ENCODE data around the gene INPP5F.
"Not testable (repeated sequence)": the region's sequence is repeated elsewhere in the genome, so short reads cannot be mapped to it uniquely, and the experiment has no call there.

The INPP5F gene

GRCh38 chr10:119778776-119779445 lies 53.1 kb downstream of the INPP5F start:
- DNase-seq: no peak

- no peak for DNase-seq
These were observed 55.1 kb downstream of the INPP5F start for GRCh38 chr10:119780879-119781480.

- DNase-seq: no peak
These were observed 55.6 kb downstream of the INPP5F start for GRCh38 chr10:119781498-119781897.

DNA sequence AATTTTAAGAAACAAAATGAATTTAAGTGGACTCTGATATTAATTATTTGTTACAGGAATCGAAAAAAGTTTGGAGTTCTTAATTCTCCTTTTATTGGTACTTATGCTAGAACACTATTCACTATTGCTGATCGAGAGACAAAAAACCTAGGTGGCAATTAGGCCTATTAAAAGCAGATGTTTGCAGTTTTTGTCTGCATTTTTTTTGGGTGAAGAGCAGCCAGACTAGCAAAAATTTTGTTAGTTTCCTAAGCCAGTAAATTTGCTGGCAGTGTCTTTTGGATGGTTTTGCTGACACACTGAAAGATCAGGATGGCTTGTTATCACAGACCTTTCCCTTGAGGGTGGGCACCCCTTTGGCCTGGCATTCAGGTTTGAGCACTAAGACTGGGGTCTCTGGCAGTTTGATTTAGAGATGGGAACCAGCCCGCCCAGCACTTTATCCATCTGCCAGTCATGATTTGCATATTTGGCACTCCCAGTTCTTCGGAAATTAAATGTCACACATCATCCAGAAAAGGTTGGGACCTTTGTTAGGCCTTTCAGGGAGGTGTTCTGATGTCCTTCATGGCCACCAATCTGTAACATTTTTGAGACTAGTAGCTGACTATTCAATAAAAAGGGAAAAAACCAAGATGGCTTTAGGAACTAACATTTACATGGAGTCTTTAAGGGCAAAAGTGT lies 57.3 kb downstream of the INPP5F start:
- no peak for DNase-seq

DNA sequence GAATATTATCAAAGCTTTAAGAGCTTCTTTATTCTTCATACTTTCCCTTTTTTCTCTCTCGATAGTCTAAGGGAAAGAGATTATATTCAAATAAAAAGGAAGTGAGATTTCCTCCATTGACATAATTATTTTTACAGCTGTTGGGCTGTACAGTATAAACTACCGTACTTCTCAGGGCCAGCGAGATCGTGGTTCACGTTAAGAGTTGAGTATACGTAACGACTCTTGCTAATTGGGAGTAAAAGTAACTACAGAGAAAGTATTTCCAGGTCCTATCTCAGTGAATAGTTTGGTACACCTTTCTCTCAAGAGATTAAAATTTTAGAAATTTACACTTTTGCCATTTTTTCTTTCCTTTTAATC lies 57.8 kb downstream of the INPP5F start:
- DNase-seq: no peak

DNA sequence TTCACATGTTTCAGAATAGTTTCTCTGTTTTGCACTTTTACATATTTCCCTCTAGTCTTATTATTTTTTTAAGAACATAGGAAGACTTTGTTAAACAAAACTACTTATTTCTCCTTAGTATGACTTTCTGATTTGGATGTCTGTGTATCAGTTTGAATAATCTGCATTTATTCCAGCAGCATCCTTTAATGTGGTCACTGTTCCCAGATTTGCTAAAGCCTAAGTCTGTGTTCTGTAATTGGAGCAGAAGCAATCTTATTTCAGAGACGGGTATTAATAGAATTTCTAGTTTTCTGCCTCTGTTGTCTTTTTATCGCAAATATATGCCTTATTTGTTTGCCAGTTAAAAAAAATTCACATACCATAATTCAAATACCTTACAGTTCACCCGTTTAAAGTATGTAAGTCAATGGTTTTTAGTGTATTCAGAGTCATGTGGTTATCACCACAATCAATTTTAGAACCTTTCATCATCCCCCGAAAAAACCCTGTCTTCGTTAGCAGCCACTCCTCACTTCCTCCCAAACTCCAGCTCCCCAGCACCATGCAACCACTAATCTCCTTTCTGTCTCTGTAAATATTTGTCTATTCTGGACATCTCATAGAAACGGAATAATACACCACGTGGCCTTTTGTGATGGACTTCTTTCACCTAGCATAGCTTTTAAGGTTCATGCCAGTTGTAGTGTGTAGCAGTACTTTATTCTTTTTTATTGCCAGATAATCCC lies 58.7 kb downstream of the INPP5F start:
- no peak for DNase-seq

DNA sequence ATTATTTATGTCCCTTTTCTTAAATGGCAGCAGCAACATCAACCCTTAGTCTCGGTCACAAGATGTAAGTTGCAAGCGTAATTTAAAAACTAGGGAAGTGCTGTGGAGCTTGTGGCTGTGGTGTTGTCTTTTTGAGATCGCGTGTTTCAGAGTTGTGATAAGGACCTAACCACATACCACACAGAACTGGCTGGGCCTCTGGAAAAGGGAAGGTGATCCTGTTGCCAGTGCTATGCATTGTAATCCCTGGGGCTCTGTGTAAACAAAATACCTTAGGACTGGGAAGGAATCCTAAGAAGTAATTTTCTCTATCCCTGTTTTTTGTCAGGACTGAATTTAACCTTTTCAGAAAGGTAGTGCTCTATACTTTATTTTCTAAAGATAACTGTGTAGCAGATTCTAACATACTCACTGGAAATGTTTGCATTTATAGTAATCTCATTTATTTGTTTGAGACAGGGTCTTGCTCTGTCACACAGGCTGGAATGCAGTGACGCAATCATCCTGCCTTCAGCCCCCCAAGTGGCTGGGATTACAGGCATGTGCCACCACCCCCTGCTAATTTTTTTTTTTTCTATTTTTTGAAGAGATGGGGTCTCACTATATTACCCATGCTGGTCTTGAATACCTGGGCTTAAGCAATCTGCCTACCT lies 60.4 kb downstream of the INPP5F start:
- no peak for DNase-seq

DNA sequence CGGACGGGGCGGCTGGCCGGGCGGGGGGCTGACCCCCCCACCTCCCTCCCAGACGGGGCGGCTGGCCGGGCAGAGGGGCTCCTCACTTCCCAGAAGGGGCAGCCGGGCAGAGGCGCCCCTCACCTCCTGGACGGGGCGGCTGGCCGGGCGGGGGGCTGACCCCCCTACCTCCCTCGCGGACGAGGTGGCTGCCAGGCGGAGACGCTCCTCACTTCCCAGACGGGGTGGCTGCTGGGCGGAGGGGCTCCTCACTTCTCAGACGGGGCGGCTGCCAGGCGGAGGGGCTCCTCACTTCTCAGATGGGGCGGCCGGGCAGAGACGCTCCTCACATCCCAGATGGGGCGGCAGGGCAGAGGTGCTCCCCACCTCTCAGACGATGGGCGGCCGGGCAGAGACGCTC lies 69.3 kb downstream of the INPP5F start:
- not testable (repeated sequence) for DNase-seq

DNA sequence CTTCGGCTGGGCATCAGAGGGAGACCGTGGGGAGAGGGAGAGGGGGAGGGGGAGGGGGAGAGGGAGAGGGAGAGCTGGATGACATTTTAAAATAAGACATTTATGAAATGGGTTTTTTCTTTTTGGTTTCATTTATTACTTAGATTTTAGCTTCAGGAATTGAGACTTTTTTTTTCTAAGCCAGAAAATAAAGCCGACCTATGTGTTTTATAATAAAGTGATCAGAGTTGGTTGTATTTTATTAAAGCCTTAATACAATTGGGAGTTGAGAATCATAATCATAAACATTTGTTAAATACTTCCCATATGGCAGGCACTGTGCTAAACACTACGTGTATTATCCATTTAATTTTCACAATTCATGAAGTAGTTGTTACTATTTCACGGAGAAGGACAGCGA lies 70.2 kb downstream of the INPP5F start:
- no peak for DNase-seq

DNA sequence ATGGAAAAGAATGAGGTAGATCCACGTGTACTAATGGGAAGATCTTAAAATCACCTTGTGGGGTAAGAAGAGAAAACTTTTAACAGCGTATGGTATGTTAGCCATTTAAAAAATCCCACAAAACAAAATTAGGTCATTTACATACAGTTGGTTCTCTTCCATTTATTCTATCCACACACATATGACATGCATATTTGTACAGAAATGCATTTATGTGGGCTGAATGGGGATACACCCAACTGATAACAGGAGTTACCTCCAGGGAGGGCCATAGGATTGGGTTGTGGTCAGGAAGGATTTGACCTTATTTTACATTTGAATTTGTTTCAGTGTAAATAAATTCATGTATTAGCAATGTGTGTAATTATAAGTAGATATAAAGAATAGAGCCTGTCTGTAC lies 75.3 kb downstream of the INPP5F start:
- no peak for DNase-seq

- DNase-seq: no peak
These were observed 76.2 kb downstream of the INPP5F start for GRCh38 chr10:119801998-119802538.

GRCh38 chr10:119803264-119803663 lies 77.4 kb downstream of the INPP5F start:
- no peak for DNase-seq

DNA sequence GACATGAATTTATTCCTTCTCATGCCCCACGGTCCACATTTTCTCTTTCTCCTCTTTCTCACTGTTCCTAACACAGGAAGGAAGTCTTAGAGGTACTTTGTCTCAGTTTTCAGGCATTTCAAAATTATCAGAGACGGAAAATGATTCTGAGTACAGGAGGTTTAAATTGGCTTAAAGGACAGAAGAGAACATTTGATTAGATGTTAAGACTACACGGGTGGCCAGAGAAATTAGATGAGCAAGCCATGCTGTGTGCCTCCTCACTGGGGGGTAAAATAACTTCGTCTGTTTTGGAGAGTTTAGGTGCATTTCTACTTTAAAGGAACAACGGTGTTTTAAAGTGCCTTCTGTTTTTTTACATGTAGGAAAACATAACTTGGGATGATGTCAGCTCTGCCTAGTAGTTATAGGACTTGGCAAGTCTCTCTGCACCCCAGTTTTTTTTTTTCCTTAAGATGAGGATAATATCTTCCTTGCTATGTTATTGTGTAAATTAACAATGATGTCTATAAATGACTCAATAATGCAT lies 79.9 kb downstream of the INPP5F start:
- DNase-seq: no peak

- no peak for DNase-seq
These were observed 80.7 kb downstream of the INPP5F start for GRCh38 chr10:119806334-119807130.

- DNase-seq: no peak
These were observed 82.3 kb downstream of the INPP5F start for GRCh38 chr10:119807960-119808697.

DNA sequence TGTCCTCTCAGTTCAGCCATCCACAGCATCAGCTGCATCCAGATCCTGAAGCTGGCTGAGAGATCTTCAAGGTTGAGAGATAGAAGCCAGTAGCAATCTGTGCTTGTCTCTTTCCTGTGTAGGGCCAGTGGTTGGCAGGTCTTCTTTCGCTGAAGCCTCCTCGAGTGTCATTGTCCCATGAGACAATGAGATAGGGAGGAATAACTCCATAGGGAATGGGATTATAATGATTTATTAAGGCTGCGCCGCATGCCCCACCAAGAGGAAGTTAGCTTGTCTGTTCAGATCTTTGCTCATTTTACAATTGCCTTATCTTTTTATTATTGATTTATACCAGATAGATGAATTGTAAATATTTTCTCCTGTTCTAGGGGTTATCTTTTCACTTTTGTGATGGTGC lies 85.3 kb downstream of the INPP5F start:
- no peak for DNase-seq

DNA sequence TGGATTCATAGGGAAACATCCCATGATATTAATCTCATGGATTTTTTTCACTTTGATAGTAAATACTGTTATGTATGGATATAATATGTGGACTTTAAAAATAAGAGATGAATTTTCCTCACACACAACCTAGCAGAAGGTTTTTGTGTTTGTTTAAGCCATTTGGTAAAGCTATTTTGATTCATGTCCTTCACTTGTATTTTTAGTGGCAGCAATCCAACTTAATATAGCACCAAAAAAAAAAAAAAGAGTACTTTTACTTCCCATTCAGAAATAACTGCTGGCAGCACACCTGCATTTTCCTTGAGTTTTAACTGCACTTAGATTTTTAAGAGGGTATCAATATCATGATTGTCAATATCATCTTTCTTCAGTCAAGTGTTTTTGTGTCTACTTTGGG lies 86.8 kb downstream of the INPP5F start:
- no peak for DNase-seq

- DNase-seq: no peak
These were observed 89.8 kb downstream of the INPP5F start for GRCh38 chr10:119815671-119816070.

- DNase-seq: no peak
These were observed 92.4 kb downstream of the INPP5F start for GRCh38 chr10:119817991-119818888.

GRCh38 chr10:119818889-119819270 lies 93.0 kb downstream of the INPP5F start:
- DNase-seq: no peak

Data from activated naive CD4-positive, alpha-beta T cell treated with anti-CD3 and anti-CD28 coated beads, Interleukin-2, amount 50 U/mL, for 16 hours (primary cell).